Activated T-cell treated with anti-CD3 and anti-CD28 coated beads, Interleukin-2, amount 50 U/mL, for 48 hours (primary cell): Measurements from ENCODE around the gene SH3RF1.

Experiments used
- DNase-seq, 2 experiments: peaks; one replicate each; pipeline ENCODE4 v3.0.0-alpha.2; 2020

SH3RF1 gene

GRCh38 chr4:169250796-169251195, 20.0 kb downstream of the SH3RF1 start:
- DNase-seq = no peak

DNA sequence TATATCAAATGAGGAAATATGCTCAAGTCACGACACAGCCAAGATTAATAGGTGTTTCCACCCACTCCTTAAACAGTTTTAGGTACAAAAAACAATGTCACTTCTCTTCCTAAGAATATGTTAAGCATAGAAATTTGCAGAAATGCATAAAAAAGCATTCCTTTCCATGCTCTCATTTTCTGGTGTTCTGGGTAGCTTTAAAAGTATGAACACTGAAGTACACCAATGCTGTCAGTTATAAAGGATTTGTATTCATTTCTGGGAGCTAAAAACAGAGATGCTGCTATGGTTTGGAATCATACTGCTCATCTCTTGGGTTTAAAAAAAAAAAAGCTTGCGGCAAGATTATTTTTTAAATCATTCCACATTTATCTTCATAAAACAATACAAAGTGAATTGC, 20.8 kb downstream of the SH3RF1 start:
- no peak for DNase-seq

GRCh38 chr4:169249214-169249973, 21.4 kb downstream of the SH3RF1 start:
- no peak for DNase-seq

- DNase-seq = no peak
Observed at GRCh38 chr4:169248645-169249044, 22.1 kb downstream of the SH3RF1 start.

DNA sequence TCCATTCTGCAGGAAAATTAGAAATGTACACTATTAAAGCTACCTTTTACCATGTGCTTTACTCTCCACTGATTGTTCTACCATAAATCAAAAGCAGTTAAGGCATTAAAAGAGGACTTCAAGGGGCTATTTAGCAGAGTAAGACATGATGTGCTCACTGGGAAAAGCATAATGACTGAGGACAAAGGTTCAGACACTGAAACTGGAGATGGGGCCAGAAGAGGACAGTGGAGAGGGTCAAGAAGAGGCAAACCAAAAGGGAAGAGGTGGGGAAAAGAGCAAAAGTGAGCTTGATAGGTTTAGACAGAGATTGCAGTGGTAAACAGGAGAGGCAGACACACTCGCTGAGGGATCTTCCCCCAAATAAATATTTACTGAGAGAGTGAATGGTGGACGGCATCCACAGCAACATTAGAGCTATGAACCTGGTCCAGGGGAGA, 23.8 kb downstream of the SH3RF1 start:
- no peak for DNase-seq

- DNase-seq = no peak
Observed at GRCh38 chr4:169246279-169246678, 24.5 kb downstream of the SH3RF1 start.

DNA sequence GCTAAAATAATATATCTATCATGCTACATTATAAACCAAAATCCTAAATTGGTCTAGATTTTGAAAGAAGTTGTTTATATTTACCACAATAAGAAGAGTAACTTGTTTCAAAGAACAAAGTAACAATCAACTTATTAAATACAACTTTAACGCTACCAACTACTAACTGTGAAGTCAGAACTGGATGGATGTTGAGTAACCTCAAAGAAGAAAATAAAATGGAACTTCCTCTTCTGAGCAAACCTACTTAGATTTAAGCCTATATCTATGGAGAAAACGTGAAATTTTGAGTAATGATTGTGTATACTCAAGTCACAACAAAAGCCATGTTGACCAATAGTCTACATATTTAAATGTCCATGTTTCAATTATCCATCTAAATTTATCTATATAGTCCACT, 25.7 kb downstream of the SH3RF1 start:
- DNase-seq = no peak

DNA sequence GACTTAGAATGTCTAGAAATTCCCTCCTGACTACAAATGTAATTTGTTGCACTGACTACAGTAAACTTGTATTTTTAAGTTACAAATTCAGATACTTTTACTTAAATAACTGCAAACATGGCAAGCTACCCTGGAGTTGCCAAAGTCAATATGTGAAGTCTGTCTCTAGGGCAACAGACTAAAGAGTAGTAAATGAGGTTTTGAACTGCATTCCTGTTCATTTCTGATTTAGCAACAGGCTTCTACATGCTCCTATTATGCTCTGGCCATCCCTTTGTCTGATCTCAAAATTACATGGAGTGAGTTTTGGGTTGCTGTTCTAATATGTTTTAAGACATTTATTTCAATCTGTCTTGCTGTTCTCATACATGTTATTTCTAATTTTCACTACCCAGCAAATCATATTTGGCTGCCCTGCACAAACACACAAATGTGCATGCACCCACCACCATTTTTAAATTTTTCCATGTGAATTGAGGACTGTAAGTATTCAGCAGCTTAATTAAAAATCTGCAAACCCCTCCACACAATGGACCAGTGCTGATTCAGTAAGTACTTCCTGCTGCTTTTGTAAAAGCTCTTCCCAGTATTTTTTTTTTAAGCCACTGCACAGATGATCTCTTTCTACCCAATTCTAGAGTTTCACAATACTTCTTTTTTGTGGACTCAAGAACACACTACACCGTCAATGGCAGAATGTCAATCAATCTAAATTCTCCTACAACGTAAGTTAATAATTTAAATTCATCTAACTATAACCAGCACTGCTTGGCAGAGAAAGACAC, 26.7 kb downstream of the SH3RF1 start:
- no peak for DNase-seq

DNA sequence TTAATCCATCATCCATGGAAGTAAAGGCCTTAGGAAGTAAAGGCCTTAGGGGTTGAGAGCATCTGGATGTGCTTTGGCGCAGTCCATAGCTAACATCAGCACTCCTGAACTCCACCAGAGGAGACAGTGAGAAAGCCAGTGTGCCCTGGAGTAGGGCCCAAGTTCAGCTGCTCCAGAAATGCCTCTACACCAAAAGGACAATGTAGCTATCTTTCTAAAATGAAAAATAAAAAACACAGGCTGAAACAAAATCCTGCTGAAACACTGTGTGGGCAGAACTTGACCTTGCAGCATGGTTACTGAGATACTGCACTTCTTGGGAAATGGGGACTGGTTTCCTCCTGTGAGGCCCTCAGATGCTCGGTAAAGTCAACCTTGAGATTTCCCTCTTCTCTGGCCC, 29.3 kb downstream of the SH3RF1 start:
- no peak for DNase-seq

GRCh38 chr4:169239221-169239905, 31.4 kb downstream of the SH3RF1 start:
- DNase-seq = no peak

DNA sequence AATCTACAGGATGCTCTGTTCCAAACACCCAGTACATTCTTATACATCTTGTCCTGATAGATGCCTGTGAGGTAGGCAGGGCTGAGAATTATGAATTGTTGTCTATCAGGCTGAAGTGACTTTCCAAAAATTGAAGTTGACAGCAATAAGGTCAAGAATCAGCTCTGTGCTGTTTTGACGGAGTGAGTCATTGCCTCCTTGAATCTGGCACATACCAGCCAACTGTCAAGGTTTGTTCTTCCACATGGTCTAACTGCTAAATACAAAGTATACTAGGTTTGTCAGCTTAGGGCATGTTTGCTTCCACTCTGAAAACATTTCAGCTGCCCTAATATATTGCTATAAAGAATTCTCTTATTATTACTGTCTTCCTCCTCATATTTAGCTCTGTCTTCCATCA, 32.3 kb downstream of the SH3RF1 start:
- no peak for DNase-seq

GRCh38 chr4:169236873-169237626, 33.7 kb downstream of the SH3RF1 start:
- no peak for DNase-seq

GRCh38 chr4:169236078-169236477, 34.7 kb downstream of the SH3RF1 start:
- DNase-seq = no peak

DNA sequence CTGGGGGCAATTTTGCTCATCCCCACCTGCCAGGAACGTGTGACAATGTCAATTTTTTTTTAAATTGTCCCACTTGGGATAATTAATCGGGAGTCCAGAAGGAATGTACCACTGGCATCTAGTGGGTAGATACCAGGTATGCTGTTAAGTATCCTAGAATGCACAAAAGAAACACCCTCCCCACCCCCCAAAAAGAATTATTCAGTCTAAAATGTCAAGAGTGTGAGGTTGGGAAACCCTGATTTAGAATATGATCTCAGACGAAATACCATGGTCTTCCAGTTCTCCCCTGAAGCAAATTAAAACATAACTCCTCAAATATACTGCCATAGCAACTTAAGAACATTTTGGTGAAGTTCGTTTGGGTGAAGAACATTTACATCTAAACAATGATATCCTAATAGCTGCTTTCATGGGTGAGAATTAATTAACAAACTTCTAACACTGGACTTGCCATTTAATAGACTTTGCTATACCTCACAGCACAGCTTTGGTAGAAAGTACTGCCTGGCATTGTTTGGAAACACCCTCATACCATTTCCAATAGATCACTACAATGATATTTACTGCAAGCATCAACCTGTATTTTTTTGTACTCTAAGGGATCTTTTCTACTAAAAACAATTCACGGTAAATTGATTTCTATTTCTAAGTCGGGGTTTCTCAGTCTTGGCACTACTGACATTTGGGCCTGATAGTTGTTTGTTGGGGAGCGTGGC, 36.5 kb downstream of the SH3RF1 start:
- DNase-seq = no peak

GRCh38 chr4:169233691-169234090, 37.1 kb downstream of the SH3RF1 start:
- no peak for DNase-seq

DNA sequence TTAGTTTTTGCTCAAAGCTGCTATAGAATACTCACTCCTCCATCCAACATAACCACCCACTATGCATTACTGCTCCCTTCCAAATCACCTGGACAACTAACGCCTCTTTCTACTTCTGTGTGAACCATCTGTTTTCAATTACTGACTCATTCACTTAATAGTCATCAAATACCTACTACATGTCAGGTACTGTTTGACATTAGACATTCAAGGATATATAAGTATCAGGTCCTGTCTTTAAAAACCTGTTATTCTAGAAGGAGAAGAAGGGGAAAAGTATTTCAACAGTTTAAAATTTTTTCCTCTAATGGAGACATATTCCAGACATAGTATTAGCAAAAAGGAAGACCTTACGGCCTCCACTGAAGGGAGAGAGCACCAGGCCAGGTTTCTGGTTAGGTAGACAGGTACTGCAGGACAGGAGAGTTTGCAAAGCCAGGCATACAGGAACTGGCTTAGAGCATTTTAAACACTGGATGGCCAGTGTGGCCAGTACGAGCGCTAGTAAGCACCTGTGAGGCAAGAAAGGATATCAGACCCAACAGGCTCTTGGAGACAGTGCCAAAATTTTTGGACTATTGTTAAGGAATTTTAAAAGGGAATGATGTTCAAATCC, 39.0 kb downstream of the SH3RF1 start:
- no peak for DNase-seq

DNA sequence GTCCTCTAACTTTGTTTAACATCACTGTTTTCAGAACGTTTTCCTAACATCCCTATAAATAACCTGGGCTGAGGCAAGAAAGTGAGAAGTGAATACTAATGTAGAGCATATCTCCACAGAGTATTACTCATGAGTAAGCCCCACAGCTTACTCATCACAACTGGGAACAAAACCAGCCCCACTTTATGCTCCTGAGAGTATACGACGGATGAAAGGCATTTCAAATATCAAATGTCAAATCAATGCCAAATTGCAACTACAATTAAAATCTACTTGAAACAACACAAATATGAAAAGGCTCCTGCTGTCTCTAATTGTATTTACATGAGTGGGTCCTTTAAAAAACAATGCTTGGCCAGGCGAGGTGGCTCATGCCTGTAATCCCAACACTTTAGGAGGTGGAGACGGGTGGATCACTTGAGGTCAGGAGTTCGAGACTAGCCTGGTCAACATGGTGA, 41.2 kb downstream of the SH3RF1 start:
- DNase-seq = no peak

DNA sequence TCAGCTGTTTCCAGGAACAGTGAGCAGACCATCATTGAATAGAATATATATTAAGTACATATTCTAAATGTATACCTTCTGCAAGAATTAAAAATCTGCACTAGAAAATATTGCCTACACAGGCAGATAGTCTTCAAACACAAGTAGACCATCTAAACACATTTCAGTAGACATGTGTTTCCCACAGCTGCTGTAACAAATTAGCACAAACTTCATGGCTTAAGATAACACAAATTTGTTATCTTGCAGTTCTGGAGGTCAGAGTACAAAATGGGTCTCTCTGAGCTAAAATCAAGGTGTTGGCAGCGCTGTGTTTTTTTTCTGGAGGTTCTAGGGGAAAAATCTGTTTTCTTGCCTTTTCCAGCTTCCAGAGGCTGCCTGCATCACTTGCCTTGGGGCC, 42.7 kb downstream of the SH3RF1 start:
- no peak for DNase-seq

DNA sequence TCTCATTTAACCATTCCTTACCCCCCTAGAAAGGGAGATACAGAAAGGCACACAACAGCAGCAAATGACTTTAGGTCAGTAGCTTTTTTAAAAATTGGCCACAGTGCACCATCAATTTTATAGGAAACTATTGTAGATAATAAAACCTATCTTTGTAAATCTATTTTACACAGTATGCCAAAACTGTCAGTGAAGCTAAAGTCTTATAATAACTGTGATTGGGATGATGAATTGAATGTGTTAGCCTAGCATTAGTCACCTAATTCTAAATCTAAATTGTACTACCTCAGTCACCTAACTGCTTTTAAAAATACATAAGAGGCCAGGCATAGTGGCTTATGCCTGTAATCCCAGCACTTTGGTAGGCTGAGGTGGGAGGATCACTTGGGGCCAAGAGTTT, 44.2 kb downstream of the SH3RF1 start:
- DNase-seq = no peak

DNA sequence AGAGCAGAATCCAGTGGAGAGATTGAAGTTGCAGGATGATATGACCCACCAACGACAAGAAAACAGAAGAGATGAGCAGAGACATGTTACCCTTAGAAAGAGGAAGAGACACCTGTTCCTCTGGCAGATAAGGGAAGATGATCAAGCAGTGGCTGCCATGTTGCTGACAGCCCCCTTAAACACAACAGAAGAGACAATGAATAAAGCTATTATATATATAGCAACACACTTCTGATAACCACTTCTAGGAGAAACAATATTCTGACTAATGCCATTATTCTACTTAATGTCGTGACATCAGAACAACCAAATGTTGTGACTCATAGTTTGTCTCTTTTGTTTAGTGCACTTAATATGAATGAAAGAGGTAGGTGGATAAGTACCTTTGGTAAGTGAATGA, 44.9 kb downstream of the SH3RF1 start:
- DNase-seq = no peak

DNA sequence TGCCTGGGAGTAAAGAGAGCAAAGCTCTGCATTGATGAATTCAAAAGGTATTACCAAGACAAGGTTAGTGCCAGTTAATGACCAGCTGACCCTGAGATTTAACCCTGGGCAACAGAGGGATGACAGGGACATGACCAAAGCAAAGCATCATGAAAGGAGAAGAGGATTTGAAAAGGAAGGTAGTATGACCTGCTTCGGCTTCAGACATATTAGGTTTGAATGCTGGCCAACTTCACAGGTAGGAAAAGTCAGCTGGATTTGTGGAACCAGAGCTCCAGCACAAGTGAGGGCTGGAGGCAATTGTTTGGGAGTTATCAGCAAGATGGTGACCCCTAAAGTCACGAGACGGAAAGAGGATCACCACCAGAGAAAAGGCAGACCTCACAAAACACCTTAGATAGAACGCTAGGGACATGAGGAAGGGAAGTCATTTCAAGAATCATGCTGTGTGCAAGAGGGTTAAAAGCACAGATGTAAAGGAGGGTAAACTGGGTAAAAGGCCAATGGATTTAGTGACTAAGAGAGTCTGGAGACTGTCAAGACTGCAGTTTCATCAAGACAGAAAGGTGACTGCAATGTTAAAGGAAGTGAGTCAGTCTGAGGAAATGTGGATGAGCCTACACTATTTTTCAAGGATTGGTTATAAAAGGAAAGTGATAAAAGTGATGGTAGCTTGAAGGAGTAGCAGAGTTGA, 45.6 kb downstream of the SH3RF1 start:
- no peak for DNase-seq
